ENCODE measurements around the gene FILIP1.

DNA sequence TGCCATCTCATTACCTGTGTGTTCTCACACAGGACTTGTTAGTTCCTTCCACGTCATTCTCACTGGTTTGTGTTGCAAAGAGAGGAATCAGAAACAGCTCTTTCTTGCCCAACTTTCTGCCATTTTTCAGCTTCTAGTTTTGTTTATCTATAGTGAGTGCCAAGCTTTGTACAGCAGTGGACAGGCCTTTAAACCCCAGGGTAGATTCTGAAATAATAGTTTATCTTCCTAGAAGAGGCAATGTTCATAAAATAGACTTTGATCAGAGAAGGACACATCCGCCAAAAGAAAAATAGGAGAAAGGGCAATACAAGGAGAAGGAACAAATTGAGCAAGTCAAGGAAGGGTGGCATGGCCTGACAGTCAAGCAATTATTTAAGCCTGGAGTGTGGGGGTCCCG is 191.3 kb downstream of the FILIP1 start:
- TF ChIP-seq RAD21 (IDR thresholded peaks at IDR 0.05; ENCODE audit: low read depth) (no peak), CREB1 (IDR thresholded peaks at IDR 0.05; ENCODE audit: low read depth) (no peak), EP300 (IDR thresholded peaks at IDR 0.05; ENCODE audit: borderline replicate concordance) (no peak), TCF12 (IDR thresholded peaks at IDR 0.05; ENCODE audit: low read depth) (no peak), TAF1 (IDR thresholded peaks at IDR 0.05; ENCODE audit: low read depth) (no peak), YY1 (IDR thresholded peaks at IDR 0.05; ENCODE audit: low read depth) (no peak), USF1 (IDR thresholded peaks at IDR 0.05) (no peak), NFIC (IDR thresholded peaks at IDR 0.05) (no peak), EGR1 (IDR thresholded peaks at IDR 0.05) (no peak), ZBTB7A (IDR thresholded peaks at IDR 0.05; ENCODE audit: low read depth) (no peak), REST (IDR thresholded peaks at IDR 0.05; ENCODE audit: low read depth) (no peak), CEBPB (IDR thresholded peaks at IDR 0.05) (no peak), TEAD4 (IDR thresholded peaks at IDR 0.05) (no peak)
- TF ChIP-seq, protein P1, sequence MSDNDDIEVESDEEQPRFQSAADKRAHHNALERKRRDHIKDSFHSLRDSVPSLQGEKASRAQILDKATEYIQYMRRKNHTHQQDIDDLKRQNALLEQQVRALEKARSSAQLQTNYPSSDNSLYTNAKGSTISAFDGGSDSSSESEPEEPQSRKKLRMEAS (IDR thresholded peaks at IDR 0.05), result no peak
